ENCODE data around the gene GCAT.

The GCAT gene

GRCh38 chr22:37805810-37806277, 1.9 kb upstream of the GCAT start (continued):
- TF ChIP-seq CSRNP3 (CRISPR knock-in tag; IDR thresholded peaks at IDR 0.05): no peak

GRCh38 chr22:37806409-37807333, 1.1 kb upstream of the GCAT start:
- TF ChIP-seq RARB (CRISPR knock-in tag; IDR thresholded peaks at IDR 0.05): no peak
- TF ChIP-seq CSRNP3 (CRISPR knock-in tag; IDR thresholded peaks at IDR 0.05): 0 out of 2 replicates have a peak, but pooled peaks have one; percentile 23
- TF ChIP-seq ZFP3 (CRISPR knock-in tag; IDR thresholded peaks at IDR 0.05): no peak
- no peak for TF ChIP-seq ZNF8 (CRISPR knock-in tag; IDR thresholded peaks at IDR 0.05)
- no peak for TF ChIP-seq TOX (CRISPR knock-in tag; IDR thresholded peaks at IDR 0.05; ENCODE audit: borderline replicate concordance)
- peak; percentile 19 for ATAC-seq

GRCh38 chr22:37808294-37808657, 542 bp downstream of the GCAT start:
- no peak for ATAC-seq
- no peak for TF ChIP-seq BACH2 (CRISPR knock-in tag; IDR thresholded peaks at IDR 0.05; ENCODE audit: borderline replicate concordance)
- no peak for TF ChIP-seq ZFP30 (CRISPR knock-in tag; IDR thresholded peaks at IDR 0.05)
- TF ChIP-seq TCF4 (CRISPR knock-in tag; IDR thresholded peaks at IDR 0.05; ENCODE audit: borderline replicate concordance): no peak
- TF ChIP-seq PPARA (CRISPR knock-in tag; IDR thresholded peaks at IDR 0.05; ENCODE audit: borderline replicate concordance): no peak
- no peak for TF ChIP-seq CSDC2 (CRISPR knock-in tag; IDR thresholded peaks at IDR 0.05)
- TF ChIP-seq ZNF70 (CRISPR knock-in tag; IDR thresholded peaks at IDR 0.05): no peak
- no peak for TF ChIP-seq ZNF565 (CRISPR knock-in tag; conservative IDR thresholded peaks at IDR 0.05; ENCODE audit: low read depth)
- no peak for TF ChIP-seq PATZ1 (CRISPR knock-in tag; IDR thresholded peaks at IDR 0.05; ENCODE audit: borderline replicate concordance)
- no peak for TF ChIP-seq ESRRG (CRISPR knock-in tag; IDR thresholded peaks at IDR 0.05)
- no peak for TF ChIP-seq POU6F1 (CRISPR knock-in tag; IDR thresholded peaks at IDR 0.05; ENCODE audit: borderline replicate concordance, low read depth)
- TF ChIP-seq ZFP3 (CRISPR knock-in tag; IDR thresholded peaks at IDR 0.05): no peak
- TF ChIP-seq TSHZ2 (CRISPR knock-in tag; IDR thresholded peaks at IDR 0.05): no peak
- no peak for TF ChIP-seq ZNF8 (CRISPR knock-in tag; IDR thresholded peaks at IDR 0.05)
- TF ChIP-seq OSR1 (CRISPR knock-in tag; IDR thresholded peaks at IDR 0.05): no peak

Measured in SK-N-SH treated with all-trans-retinoic acid at 6 μM for 48 hours (cell line).